Osteocyte (in vitro differentiated cells): ENCODE measurements around the gene NSUN2. TPM values are rescaled to one million over a fixed set of nuclear protein-coding genes. Genes with fewer than 3 reads are reported as not detected.

Experiments used
- DNase-seq: peaks from one replicate; pipeline ENCODE4 v3.0.0; 2021; ENCODE audit warnings: mixed read lengths; ENCODE audit not compliant: unreplicated experiment; ENCODE audit errors: extremely low spot score
- H3K27ac Mint-ChIP-seq: one replicate; pipeline ENCODE4 v1.8.0; 2021; ENCODE audit warnings: mild to moderate bottlenecking, mixed read lengths; ENCODE audit not compliant: unreplicated experiment
- H3K27me3 Mint-ChIP-seq: one replicate; pipeline ENCODE4 v1.8.0; 2021; ENCODE audit warnings: mixed read lengths; ENCODE audit not compliant: unreplicated experiment
- H3K36me3 Mint-ChIP-seq: one replicate; pipeline ENCODE4 v1.8.0; 2021; ENCODE audit warnings: mixed read lengths; ENCODE audit not compliant: unreplicated experiment
- H3K4me1 Mint-ChIP-seq: one replicate; pipeline ENCODE4 v1.8.0; 2021; ENCODE audit warnings: mixed read lengths; ENCODE audit not compliant: unreplicated experiment
- H3K4me3 Mint-ChIP-seq: one replicate; pipeline ENCODE4 v1.8.0; 2021; ENCODE audit warnings: mild to moderate bottlenecking, moderate library complexity, mixed read lengths; ENCODE audit not compliant: unreplicated experiment
- H3K9me3 Mint-ChIP-seq: one replicate; pipeline ENCODE4 v1.8.0; 2021; ENCODE audit warnings: mixed read lengths; ENCODE audit not compliant: unreplicated experiment
- CTCF ChIP-seq: fragments of 200-600 bp; sonication (generic); IDR thresholded peaks from 2 replicates; pipeline ENCODE4 v1.5.0; 2021; ENCODE audit warnings: antibody characterized with exemption, mild to moderate bottlenecking, moderate library complexity
- total RNA-seq: library from RNA; stranded (reverse); gene quantifications from 2 replicates; pipeline ENCODE4 v1.2.1, GENCODE V29; 2021

Gene NSUN2
- total RNA-seq, 1 donor from 2014 or later, result 48.7 TPM

DNA sequence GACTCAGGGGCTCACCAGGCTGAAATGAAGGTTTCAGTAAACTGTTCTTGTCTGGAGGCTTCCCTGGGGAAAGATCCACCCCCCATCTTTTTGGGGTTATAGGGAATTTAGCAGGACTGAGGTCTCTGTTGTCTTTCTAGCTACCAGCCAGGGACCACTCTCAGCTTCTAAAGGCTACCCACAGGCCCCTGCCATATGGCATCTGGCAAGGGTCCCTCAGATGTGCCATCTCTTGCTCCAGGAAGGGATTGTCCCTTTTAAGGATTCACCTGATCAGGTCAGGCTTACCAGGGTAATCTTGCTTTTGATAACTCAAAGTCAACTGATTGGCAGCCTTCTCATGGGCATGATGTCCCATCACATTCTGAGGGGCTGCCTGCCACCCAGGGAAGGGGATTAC lies 65.0 kb downstream of the NSUN2 start:
- Mint-ChIP-seq H3K36me3 (no peaks in the 10 kb centered on the region), H3K27me3 (peaks cover 8% of the 10 kb centered on the region), H3K9me3 (no peaks in the 10 kb centered on the region), H3K27ac (no peak overlapping the region), H3K4me1 (no peaks in the 10 kb centered on the region), H3K4me3 (no peak overlapping the region)
- TF ChIP-seq CTCF, result no peak
- peak; percentile 64 for DNase-seq

DNA sequence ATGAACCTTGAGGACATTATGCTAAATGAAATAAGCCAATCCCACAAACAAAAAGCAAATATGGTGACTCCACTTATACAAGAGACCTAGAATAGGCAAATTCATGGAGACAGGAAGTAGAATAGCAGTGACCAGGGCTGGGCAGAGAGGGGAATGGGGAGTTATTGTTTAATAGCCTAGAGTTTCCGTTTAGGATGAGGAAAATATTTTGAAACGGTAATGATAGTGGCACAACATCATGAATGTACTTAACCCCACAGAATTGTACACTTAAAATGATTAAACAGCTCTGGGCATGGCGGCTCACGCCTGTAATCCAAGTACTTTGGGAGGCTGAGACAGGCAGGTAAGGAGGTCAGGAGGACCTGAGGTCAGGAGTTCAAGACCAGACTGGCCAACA lies 65.8 kb downstream of the NSUN2 start:
- Mint-ChIP-seq H3K27me3 (peaks cover 14% of the 10 kb centered on the region), H3K27ac (no peak overlapping the region), H3K4me1 (no peaks in the 10 kb centered on the region), H3K4me3 (no peak overlapping the region), H3K36me3 (no peaks in the 10 kb centered on the region), H3K9me3 (no peaks in the 10 kb centered on the region)
- TF ChIP-seq CTCF, result no peak
- no peak for DNase-seq

GRCh38 chr5:6565492-6565891 lies 67.4 kb downstream of the NSUN2 start:
- H3K9me3 Mint-ChIP-seq, result no peaks in the 10 kb centered on the region
- no peak for DNase-seq
- H3K4me3 Mint-ChIP-seq, result no peak overlapping the region
- no peak for TF ChIP-seq CTCF
- no peaks in the 10 kb centered on the region for H3K4me1 Mint-ChIP-seq
- H3K36me3 Mint-ChIP-seq, result no peaks in the 10 kb centered on the region
- peaks cover 15% of the 10 kb centered on the region for H3K27me3 Mint-ChIP-seq
- H3K27ac Mint-ChIP-seq, result no peak overlapping the region

DNA sequence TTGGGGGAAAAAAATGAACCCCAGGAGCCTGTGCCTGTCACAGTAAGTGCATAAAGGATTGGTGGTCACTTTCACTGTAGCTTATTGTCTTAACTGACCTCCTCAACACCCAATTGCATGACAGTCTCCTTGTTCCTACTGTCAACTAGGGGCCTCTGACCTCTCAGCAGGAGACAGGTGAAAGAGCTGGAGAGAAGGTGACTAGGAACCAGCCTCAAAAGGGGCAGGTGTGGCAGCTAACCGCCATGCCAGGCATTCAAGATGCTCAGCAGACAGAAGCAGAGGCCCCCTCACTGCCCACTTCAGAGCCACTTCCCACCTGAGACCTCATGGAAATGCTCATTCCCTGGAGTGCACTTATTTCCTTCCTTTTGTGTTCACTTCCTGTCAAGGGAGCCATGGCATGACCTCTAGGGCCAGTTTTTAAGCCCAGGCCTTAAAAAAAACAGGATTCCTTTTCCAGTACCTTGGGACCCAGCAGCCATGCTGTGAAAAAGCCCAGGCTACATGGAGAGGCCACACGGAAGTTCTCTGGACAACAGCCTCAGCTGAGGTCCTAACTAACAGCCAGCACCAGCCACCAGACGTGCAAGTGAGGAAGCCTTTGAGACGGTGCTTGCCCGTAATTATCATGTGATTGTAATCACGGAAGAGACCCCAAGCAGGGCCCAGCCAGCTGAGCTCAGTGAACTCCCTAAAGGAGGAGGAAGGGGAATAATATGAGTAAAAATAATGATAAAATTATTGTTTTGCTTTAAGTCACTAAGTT lies 74.9 kb downstream of the NSUN2 start:
- H3K4me1 Mint-ChIP-seq, result peaks cover 12% of the 10 kb centered on the region
- no peaks in the 10 kb centered on the region for H3K9me3 Mint-ChIP-seq
- peaks cover 7% of the 10 kb centered on the region for H3K27me3 Mint-ChIP-seq
- no peak for TF ChIP-seq CTCF
- no peak overlapping the region for H3K4me3 Mint-ChIP-seq
- H3K36me3 Mint-ChIP-seq, result no peaks in the 10 kb centered on the region
- peak; percentile 46 for DNase-seq
- no peak overlapping the region for H3K27ac Mint-ChIP-seq

GRCh38 chr5:6556802-6557102 lies 76.1 kb downstream of the NSUN2 start:
- H3K4me1 Mint-ChIP-seq, result peaks cover 12% of the 10 kb centered on the region
- no peak for TF ChIP-seq CTCF
- H3K4me3 Mint-ChIP-seq, result no peak overlapping the region
- H3K9me3 Mint-ChIP-seq, result no peaks in the 10 kb centered on the region
- H3K36me3 Mint-ChIP-seq, result no peaks in the 10 kb centered on the region
- no peaks in the 10 kb centered on the region for H3K27me3 Mint-ChIP-seq
- DNase-seq, result no peak
- H3K27ac Mint-ChIP-seq, result no peak overlapping the region
